ENCODE results near the gene LCP2. TPM values are rescaled to one million over a fixed set of nuclear protein-coding genes. Genes with fewer than 3 reads are reported as not detected.

Gene LCP2
- total RNA-seq, 1 experiment from 2014 or later: not detected

- ChIA-PET CTCF (no interaction called here), POLR2A (ENCODE audit: unreplicated experiment) (no interaction called here)
- H3K27ac ChIP-seq (ENCODE audit: low read length): no peak overlapping the region
- no peaks in the 10 kb centered on the region for H3F3A ChIP-seq (ENCODE audit: low read length, unreplicated experiment)
- H3K36me3 ChIP-seq (ENCODE audit: low read depth, low read length): no peaks in the 10 kb centered on the region
- no peaks in the 10 kb centered on the region for H3K4me1 ChIP-seq (ENCODE audit: insufficient read depth, low read length)
- H3K4me2 ChIP-seq (ENCODE audit: low read length): no peak overlapping the region
- H3K9me2 ChIP-seq (replicated peaks; ENCODE audit: low read length): no peaks in the 10 kb centered on the region
- intact Hi-C loops (cut with micrococcal nuclease): no loop called here
- no peak overlapping the region for H2AFZ ChIP-seq (ENCODE audit: low read length)
- no TSS peak for BruUV-seq (replicated peaks)
- peaks cover 17% of the 10 kb centered on the region for H3K27me3 ChIP-seq (ENCODE audit: low read length)
- H4K20me1 ChIP-seq (ENCODE audit: low read length): no peaks in the 10 kb centered on the region
- ATAC-seq (no peak), DNase-seq (no peak)
- no peaks in the 10 kb centered on the region for H3K9me3 ChIP-seq (ENCODE audit: low read length)
- H3K9ac ChIP-seq (ENCODE audit: low read length): no peak overlapping the region
- TF ChIP-seq EZH2phosphoT487 (IDR thresholded peaks at IDR 0.05; ENCODE audit: borderline replicate concordance, low read length) (no peak), EZH2 (IDR thresholded peaks at IDR 0.05; ENCODE audit: low read length, unreplicated experiment) (no peak)
- TF ChIP-seq, protein P1, sequence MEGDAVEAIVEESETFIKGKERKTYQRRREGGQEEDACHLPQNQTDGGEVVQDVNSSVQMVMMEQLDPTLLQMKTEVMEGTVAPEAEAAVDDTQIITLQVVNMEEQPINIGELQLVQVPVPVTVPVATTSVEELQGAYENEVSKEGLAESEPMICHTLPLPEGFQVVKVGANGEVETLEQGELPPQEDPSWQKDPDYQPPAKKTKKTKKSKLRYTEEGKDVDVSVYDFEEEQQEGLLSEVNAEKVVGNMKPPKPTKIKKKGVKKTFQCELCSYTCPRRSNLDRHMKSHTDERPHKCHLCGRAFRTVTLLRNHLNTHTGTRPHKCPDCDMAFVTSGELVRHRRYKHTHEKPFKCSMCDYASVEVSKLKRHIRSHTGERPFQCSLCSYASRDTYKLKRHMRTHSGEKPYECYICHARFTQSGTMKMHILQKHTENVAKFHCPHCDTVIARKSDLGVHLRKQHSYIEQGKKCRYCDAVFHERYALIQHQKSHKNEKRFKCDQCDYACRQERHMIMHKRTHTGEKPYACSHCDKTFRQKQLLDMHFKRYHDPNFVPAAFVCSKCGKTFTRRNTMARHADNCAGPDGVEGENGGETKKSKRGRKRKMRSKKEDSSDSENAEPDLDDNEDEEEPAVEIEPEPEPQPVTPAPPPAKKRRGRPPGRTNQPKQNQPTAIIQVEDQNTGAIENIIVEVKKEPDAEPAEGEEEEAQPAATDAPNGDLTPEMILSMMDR (conservative IDR thresholded peaks at IDR 0.05; ENCODE audit: low read depth, low read length): no peak
- no peaks in the 10 kb centered on the region for H3K79me2 ChIP-seq (ENCODE audit: low read length)
- H3K4me3 ChIP-seq (ENCODE audit: low read length): no peak overlapping the region
Observed at GRCh38 chr5:170302653-170303501, 5.3 kb upstream of the LCP2 start.

DNA sequence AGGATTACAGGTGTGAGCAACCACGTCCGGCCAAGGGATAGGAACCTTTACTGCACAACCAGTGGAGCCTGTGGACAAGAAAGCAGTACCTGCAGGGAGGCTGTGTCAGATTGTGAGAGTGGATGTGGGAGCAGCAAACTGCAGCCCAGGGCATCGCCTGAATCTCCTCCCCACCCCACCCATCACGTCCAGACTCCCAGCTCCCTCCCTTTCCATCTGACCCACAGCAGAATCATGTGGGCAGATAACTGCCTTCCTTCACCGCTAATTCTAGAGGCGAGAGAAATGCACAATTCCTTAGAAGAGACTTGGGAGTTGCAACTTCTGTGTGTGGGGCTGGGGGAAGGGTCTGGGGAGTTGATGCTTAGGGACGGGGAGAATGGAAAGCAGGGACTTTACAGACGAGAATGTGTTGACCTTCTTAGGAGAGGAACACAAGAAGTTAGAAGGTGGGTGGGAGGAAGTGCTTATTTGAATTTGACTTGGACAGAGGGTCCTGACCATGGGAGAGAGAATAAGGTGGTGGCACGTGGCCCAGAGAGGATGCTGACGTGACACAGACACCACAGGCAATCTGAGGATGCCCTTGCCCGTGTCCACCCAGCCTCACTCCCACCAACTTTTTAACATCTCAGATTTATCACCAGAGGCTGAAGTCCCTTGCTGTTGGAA is 4.5 kb upstream of the LCP2 start:
- no peak for ATAC-seq
- TF ChIP-seq EZH2phosphoT487 (IDR thresholded peaks at IDR 0.05; ENCODE audit: borderline replicate concordance, low read length) (no peak), EZH2 (IDR thresholded peaks at IDR 0.05; ENCODE audit: low read length, unreplicated experiment) (no peak)
- TF ChIP-seq, protein P1 (conservative IDR thresholded peaks at IDR 0.05; ENCODE audit: low read depth, low read length): no peak
- H3K9me3 ChIP-seq (ENCODE audit: low read length): no peaks in the 10 kb centered on the region
- CTCF ChIA-PET: no interaction called here
- H3K9ac ChIP-seq (ENCODE audit: low read length): no peak overlapping the region
- H3K9me2 ChIP-seq (replicated peaks; ENCODE audit: low read length): no peaks in the 10 kb centered on the region
- no peaks in the 10 kb centered on the region for H3K36me3 ChIP-seq (ENCODE audit: low read depth, low read length)
- no peak overlapping the region for H2AFZ ChIP-seq (ENCODE audit: low read length)
- H3K27ac ChIP-seq (ENCODE audit: low read length): no peak overlapping the region
- H3K4me1 ChIP-seq (ENCODE audit: insufficient read depth, low read length): no peaks in the 10 kb centered on the region
- no peaks in the 10 kb centered on the region for H3F3A ChIP-seq (ENCODE audit: low read length, unreplicated experiment)
- intact Hi-C loops (cut with micrococcal nuclease): no loop called here
- no peaks in the 10 kb centered on the region for H3K79me2 ChIP-seq (ENCODE audit: low read length)
- no peaks in the 10 kb centered on the region for H4K20me1 ChIP-seq (ENCODE audit: low read length)
- BruUV-seq (replicated peaks): no TSS peak
- no peak overlapping the region for H3K4me3 ChIP-seq (ENCODE audit: low read length)
- POLR2A ChIA-PET (ENCODE audit: unreplicated experiment): no interaction called here
- no peak for DNase-seq
- H3K4me2 ChIP-seq (ENCODE audit: low read length): no peak overlapping the region
- peaks cover 25% of the 10 kb centered on the region for H3K27me3 ChIP-seq (ENCODE audit: low read length)

- no peaks in the 10 kb centered on the region for H3K79me2 ChIP-seq (ENCODE audit: low read length)
- POLR2A ChIA-PET (ENCODE audit: unreplicated experiment): no interaction called here
- H3K4me1 ChIP-seq (ENCODE audit: insufficient read depth, low read length): no peaks in the 10 kb centered on the region
- no peak overlapping the region for H3K4me3 ChIP-seq (ENCODE audit: low read length)
- no TSS peak for BruUV-seq (replicated peaks)
- CTCF ChIA-PET: no interaction called here
- peaks cover 34% of the 10 kb centered on the region for H3K27me3 ChIP-seq (ENCODE audit: low read length)
- no peak overlapping the region for H2AFZ ChIP-seq (ENCODE audit: low read length)
- intact Hi-C loops (cut with micrococcal nuclease): no loop called here
- no peak overlapping the region for H3K9ac ChIP-seq (ENCODE audit: low read length)
- H3K9me3 ChIP-seq (ENCODE audit: low read length): no peaks in the 10 kb centered on the region
- TF ChIP-seq, protein P1 (conservative IDR thresholded peaks at IDR 0.05; ENCODE audit: low read depth, low read length): no peak
- H3K4me2 ChIP-seq (ENCODE audit: low read length): no peak overlapping the region
- no peaks in the 10 kb centered on the region for H3F3A ChIP-seq (ENCODE audit: low read length, unreplicated experiment)
- no peaks in the 10 kb centered on the region for H3K9me2 ChIP-seq (replicated peaks; ENCODE audit: low read length)
- no peak for DNase-seq
- no peaks in the 10 kb centered on the region for H3K36me3 ChIP-seq (ENCODE audit: low read depth, low read length)
- no peaks in the 10 kb centered on the region for H4K20me1 ChIP-seq (ENCODE audit: low read length)
- ATAC-seq: no peak
- no peak overlapping the region for H3K27ac ChIP-seq (ENCODE audit: low read length)
Observed at GRCh38 chr5:170301149-170301548, 3.6 kb upstream of the LCP2 start.
